B cell (primary cell): ENCODE data around the gene IGF1R.

Experiments used
- EZH2 ChIP-seq: IDR thresholded peaks from 2 replicates; pipeline ENCODE4 v1.6.1; 2012; ENCODE audit warnings: borderline replicate concordance, low read depth, mild to moderate bottlenecking, moderate library complexity, low read length; ENCODE audit not compliant: insufficient read depth, poor library complexity, severe bottlenecking
- TF ChIP-seq, protein P1 (sequence below): fragments of 200-600 bp; IDR thresholded peaks from one replicate; pipeline ENCODE4 v1.8.0; 2022; ENCODE audit warnings: antibody characterized with exemption, mild to moderate bottlenecking

DNA sequence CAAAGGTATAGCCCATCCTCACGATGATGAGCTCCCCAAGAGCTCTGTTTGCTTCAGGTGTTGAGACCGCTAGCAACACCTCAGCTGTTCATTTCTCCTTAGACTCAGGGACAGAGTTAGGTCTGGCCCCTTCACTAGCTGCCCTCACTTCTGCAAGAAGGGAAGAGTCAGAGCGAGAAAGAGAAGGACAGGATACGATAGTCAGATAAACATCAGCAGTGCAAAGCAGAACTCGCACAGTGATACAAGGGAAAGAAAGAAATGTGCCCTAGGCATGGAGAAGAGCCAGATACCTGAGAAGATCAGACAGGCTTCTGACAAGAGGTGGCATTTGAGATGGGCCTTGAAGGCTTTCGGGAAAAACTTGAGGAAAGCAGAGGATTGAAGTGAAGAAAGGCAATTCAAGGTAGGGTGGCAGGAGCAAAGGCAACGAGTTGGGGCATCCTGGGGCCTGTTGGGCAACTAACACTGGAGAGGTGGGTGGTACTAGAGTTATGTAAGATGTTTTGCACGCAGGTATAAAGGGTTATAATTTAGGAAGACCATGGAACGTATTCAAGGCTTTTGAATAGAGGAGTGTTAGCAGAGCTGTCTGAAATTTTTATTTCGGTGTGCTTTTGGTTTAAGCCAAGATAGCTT, 253.2 kb downstream of the IGF1R start:
- TF ChIP-seq, protein P1, sequence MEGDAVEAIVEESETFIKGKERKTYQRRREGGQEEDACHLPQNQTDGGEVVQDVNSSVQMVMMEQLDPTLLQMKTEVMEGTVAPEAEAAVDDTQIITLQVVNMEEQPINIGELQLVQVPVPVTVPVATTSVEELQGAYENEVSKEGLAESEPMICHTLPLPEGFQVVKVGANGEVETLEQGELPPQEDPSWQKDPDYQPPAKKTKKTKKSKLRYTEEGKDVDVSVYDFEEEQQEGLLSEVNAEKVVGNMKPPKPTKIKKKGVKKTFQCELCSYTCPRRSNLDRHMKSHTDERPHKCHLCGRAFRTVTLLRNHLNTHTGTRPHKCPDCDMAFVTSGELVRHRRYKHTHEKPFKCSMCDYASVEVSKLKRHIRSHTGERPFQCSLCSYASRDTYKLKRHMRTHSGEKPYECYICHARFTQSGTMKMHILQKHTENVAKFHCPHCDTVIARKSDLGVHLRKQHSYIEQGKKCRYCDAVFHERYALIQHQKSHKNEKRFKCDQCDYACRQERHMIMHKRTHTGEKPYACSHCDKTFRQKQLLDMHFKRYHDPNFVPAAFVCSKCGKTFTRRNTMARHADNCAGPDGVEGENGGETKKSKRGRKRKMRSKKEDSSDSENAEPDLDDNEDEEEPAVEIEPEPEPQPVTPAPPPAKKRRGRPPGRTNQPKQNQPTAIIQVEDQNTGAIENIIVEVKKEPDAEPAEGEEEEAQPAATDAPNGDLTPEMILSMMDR, result no peak
- TF ChIP-seq EZH2, result no peak
